ENCODE results near the gene RXFP1.

RXFP1 gene

DNA sequence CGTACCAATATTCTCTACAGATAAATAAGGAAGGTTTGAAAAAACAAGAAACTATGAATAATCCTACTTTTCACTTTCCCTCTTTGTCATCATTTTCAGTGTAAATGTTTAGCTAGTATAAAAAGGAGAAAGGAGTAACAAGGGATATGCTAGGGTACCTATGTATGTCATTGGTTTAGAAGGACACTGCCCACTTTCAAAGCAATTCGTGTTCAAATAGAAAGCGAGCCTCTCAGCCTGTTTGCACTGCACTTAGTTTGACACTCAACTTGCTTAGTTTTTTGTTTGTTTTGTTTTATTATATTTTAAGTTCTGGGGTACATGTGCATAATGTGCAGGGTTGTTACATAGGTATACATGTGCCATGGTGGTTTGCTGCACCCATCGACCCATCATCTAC is 21.6 kb upstream of the RXFP1 start:
- TF ChIP-seq POLR2A (IDR thresholded peaks at IDR 0.05; ENCODE audit: extremely low read depth, insufficient read length), result no peak
- TF ChIP-seq, protein P1, sequence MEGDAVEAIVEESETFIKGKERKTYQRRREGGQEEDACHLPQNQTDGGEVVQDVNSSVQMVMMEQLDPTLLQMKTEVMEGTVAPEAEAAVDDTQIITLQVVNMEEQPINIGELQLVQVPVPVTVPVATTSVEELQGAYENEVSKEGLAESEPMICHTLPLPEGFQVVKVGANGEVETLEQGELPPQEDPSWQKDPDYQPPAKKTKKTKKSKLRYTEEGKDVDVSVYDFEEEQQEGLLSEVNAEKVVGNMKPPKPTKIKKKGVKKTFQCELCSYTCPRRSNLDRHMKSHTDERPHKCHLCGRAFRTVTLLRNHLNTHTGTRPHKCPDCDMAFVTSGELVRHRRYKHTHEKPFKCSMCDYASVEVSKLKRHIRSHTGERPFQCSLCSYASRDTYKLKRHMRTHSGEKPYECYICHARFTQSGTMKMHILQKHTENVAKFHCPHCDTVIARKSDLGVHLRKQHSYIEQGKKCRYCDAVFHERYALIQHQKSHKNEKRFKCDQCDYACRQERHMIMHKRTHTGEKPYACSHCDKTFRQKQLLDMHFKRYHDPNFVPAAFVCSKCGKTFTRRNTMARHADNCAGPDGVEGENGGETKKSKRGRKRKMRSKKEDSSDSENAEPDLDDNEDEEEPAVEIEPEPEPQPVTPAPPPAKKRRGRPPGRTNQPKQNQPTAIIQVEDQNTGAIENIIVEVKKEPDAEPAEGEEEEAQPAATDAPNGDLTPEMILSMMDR (IDR thresholded peaks at IDR 0.05; ENCODE audit: low read depth, low read length), result no peak
- TF ChIP-seq, protein P2, sequence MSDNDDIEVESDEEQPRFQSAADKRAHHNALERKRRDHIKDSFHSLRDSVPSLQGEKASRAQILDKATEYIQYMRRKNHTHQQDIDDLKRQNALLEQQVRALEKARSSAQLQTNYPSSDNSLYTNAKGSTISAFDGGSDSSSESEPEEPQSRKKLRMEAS (IDR thresholded peaks at IDR 0.05; ENCODE audit: low read depth, low read length), result no peak
- TF ChIP-seq MYC (IDR thresholded peaks at IDR 0.05; ENCODE audit: low read depth, low read length), result no peak
- no peak for DNase-seq (ENCODE audit: low read depth)
- H3K4me3 ChIP-seq (ENCODE audit: low read depth, low read length), result no peak overlapping the region

DNA sequence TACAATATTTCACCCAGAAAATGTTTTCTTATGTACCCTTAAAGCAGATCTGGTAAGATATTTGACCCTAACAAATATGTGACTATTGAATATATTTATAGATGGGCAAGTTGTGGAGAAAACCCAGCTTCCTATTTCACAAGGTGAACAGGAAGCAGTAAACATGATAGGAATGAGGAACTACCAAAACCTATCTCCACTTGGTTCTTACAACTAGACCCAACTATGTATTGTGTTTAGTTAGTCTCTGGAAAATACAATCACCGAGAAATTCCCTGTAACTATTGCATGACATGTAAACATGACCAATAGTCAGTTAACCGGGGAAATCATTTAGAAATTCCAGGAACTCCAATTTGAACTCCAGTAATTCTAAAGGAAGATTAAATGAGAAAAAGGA is 8.4 kb upstream of the RXFP1 start:
- H3K4me3 ChIP-seq (ENCODE audit: low read depth, low read length), result no peak overlapping the region
- peak; percentile 68 for DNase-seq (ENCODE audit: low read depth)
- no peak for TF ChIP-seq MYC (IDR thresholded peaks at IDR 0.05; ENCODE audit: low read depth, low read length)
- TF ChIP-seq, protein P2 (IDR thresholded peaks at IDR 0.05; ENCODE audit: low read depth, low read length), result no peak
- no peak for TF ChIP-seq POLR2A (IDR thresholded peaks at IDR 0.05; ENCODE audit: extremely low read depth, insufficient read length)
- TF ChIP-seq, protein P1 (IDR thresholded peaks at IDR 0.05; ENCODE audit: low read depth, low read length), result no peak

DNA sequence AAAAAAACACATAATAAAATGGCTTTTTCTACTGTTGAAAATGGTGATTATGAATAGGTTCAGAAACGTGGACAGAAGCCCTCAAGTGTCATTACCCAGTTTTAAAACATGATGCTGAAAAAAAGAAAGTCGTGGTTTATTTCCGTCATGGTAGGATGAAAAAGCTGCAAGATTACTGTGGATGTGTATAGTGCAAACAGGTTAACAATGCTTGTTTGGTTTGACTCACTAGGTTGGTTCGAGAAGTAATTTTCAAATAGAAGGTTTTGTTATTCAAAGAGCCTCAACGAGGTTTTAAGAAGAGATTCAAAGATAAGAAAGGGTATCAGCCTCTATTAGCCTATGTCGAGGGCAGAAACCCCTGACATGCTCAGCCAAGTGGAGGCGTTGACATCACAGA is 2.5 kb upstream of the RXFP1 start:
- no peak overlapping the region for H3K4me3 ChIP-seq (ENCODE audit: low read depth, low read length)
- no peak for DNase-seq (ENCODE audit: low read depth)
- TF ChIP-seq, protein P2 (IDR thresholded peaks at IDR 0.05; ENCODE audit: low read depth, low read length), result no peak
- no peak for TF ChIP-seq POLR2A (IDR thresholded peaks at IDR 0.05; ENCODE audit: extremely low read depth, insufficient read length)
- TF ChIP-seq, protein P1 (IDR thresholded peaks at IDR 0.05; ENCODE audit: low read depth, low read length), result no peak
- no peak for TF ChIP-seq MYC (IDR thresholded peaks at IDR 0.05; ENCODE audit: low read depth, low read length)

DNA sequence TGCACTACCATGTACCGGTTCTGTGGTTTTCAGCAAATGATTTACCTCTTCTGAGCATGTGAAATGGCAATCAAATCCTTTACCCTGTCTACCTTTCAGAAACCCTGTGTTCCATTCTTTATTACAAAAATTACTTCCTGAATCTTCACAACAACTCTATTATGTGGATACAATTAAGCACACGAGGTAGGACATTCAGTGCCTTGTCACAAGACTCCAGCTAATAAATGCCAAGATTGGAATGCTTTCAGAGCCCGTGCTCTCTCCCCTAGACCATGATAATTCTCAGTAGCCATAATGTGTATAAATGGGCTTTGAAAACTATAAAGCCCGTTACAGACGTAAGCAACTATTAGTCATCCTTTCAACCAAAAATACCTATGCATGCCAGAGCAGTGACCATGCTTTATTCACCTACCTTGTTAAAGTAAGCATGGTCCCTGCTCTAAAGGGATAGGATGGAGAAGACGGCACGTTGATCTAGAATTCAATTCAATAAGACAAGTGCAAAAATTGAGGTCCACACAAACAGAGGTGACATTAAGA is 2.4 kb downstream of the RXFP1 start:
- DNase-seq (ENCODE audit: low read depth), result no peak
- no peak for TF ChIP-seq MYC (IDR thresholded peaks at IDR 0.05; ENCODE audit: low read depth, low read length)
- no peak overlapping the region for H3K4me3 ChIP-seq (ENCODE audit: low read depth, low read length)

DNA sequence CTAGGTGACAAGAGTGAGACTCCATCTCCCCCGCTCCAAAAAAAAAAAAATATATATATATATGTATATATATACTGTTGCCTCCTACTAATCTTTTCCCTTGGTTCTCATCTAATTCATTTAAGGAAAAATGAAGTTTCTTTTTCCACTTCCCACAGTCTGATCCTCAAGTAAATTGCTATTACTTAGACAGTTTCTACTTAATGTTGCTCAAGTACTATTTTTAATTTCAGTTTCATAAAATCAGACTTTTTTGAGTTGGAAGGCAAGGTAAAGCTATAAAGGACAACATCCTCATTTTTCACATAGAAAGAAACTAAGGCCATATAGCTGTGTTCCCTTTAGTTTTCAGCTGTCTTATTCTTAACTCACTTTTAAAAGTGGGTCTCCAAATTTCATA is 5.8 kb downstream of the RXFP1 start:
- H3K4me3 ChIP-seq (ENCODE audit: low read depth, low read length), result no peak overlapping the region
- TF ChIP-seq, protein P1 (IDR thresholded peaks at IDR 0.05; ENCODE audit: low read depth, low read length), result no peak
- TF ChIP-seq, protein P2 (IDR thresholded peaks at IDR 0.05; ENCODE audit: low read depth, low read length), result no peak
- TF ChIP-seq POLR2A (IDR thresholded peaks at IDR 0.05; ENCODE audit: extremely low read depth, insufficient read length) (no peak), MYC (IDR thresholded peaks at IDR 0.05; ENCODE audit: low read depth, low read length) (no peak)
- DNase-seq (ENCODE audit: low read depth), result no peak

DNA sequence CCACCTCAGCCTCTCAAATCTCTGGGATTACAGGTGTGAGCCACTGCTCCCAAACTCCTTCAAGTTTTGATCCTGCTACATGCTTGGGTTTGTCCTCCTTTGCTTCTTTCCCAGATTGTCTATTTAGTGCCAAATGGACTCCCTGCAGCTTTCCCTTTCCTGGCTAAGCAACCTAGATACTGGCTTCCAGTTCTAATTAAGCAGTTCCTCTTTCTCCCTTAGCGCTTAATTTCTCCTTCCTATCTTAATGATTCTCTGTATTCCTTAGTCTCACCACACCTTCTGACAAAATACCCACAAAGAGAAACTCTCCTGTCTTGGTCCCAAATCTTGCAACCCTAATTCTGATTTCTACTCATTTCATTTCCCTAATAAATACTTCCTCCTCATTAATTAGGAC is 7.8 kb downstream of the RXFP1 start:
- no peak for DNase-seq (ENCODE audit: low read depth)
- no peak overlapping the region for H3K4me3 ChIP-seq (ENCODE audit: low read depth, low read length)
- TF ChIP-seq, protein P1 (IDR thresholded peaks at IDR 0.05; ENCODE audit: low read depth, low read length), result no peak
- no peak for TF ChIP-seq MYC (IDR thresholded peaks at IDR 0.05; ENCODE audit: low read depth, low read length)
- no peak for TF ChIP-seq POLR2A (IDR thresholded peaks at IDR 0.05; ENCODE audit: extremely low read depth, insufficient read length)
- TF ChIP-seq, protein P2 (IDR thresholded peaks at IDR 0.05; ENCODE audit: low read depth, low read length), result no peak

Measured in NB4 (cell line).